GM23338 (cell line): ENCODE results near the gene SLC66A3. TPM values are rescaled to one million over a fixed set of nuclear protein-coding genes. Genes with fewer than 3 reads are reported as not detected.

Experiments
- ATAC-seq: fragments of 200-7000 bp; cut with Tn5 transposase; 3 replicates; pipeline ENCODE4 v1.9.1; 2020
- DNase-seq: peaks from one replicate; pipeline ENCODE4 v3.0.0-alpha.2; 2015; ENCODE audit warnings: low spot score
- H2AFZ ChIP-seq: fragments of 200-600 bp; sonication (generic); 2 replicates; pipeline ENCODE4 v1.8.0; 2016; ENCODE audit warnings: antibody characterized with exemption, mild to moderate bottlenecking, moderate library complexity
- H3F3A ChIP-seq: fragments of 200-600 bp; sonication (generic); replicated peaks from 2 replicates; pipeline ENCODE4 v1.8.0; 2017; ENCODE audit warnings: antibody characterized with exemption, mixed run types, low read depth
- H3K27ac ChIP-seq: fragments of 200-600 bp; sonication (generic); 2 replicates; pipeline ENCODE4 v1.6.1; 2016; ENCODE audit warnings: low read depth
- H3K27me3 ChIP-seq: fragments of 200-600 bp; sonication (generic); 2 replicates; pipeline ENCODE4 v1.8.0; 2016; ENCODE audit warnings: mild to moderate bottlenecking, mixed run types, moderate library complexity; ENCODE audit not compliant: insufficient read depth
- H3K36me3 ChIP-seq: fragments of 200-600 bp; sonication (generic); 2 replicates; pipeline ENCODE4 v1.8.0; 2016; ENCODE audit warnings: mild to moderate bottlenecking; ENCODE audit not compliant: insufficient read depth
- H3K4me1 ChIP-seq: fragments of 200-600 bp; sonication (generic); 2 replicates; pipeline ENCODE4 v1.8.0; 2016; ENCODE audit warnings: mild to moderate bottlenecking, moderate library complexity; ENCODE audit not compliant: insufficient read depth
- H3K4me2 ChIP-seq: fragments of 200-600 bp; sonication (generic); 2 replicates; pipeline ENCODE4 v1.7.1; 2017; ENCODE audit warnings: mixed run types
- H3K4me3 ChIP-seq: fragments of 200-600 bp; sonication (generic); 2 replicates; pipeline ENCODE4 v1.6.1; 2016; ENCODE audit warnings: mixed run types
- H3K79me2 ChIP-seq: fragments of 200-600 bp; sonication (generic); replicated peaks from 2 replicates; pipeline ENCODE4 v1.8.0; 2017; ENCODE audit warnings: mild to moderate bottlenecking; ENCODE audit not compliant: insufficient read depth
- H3K9me2 ChIP-seq: fragments of 200-600 bp; sonication (generic); 2 replicates; pipeline ENCODE4 v1.8.0; 2017; ENCODE audit not compliant: insufficient read depth
- H4K20me1 ChIP-seq: fragments of 200-600 bp; sonication (generic); replicated peaks from 2 replicates; pipeline ENCODE4 v1.8.0; 2017; ENCODE audit warnings: mild to moderate bottlenecking; ENCODE audit not compliant: insufficient read depth
- H3K27ac Mint-ChIP-seq: 2 replicates; pipeline ENCODE4 v1.8.0; 2020; ENCODE audit warnings: inconsistent platforms, mild to moderate bottlenecking, moderate library complexity, mixed read lengths
- H3K27me3 Mint-ChIP-seq: 3 replicates; pipeline ENCODE4 v1.8.0; 2022; ENCODE audit warnings: low read depth, mild to moderate bottlenecking, moderate library complexity, mixed read lengths, inconsistent platforms; ENCODE audit not compliant: insufficient read depth, poor library complexity
- H3K36me3 Mint-ChIP-seq: 3 replicates; pipeline ENCODE4 v1.8.0; 2021; ENCODE audit warnings: low read depth, mild to moderate bottlenecking, inconsistent platforms, moderate library complexity, mixed read lengths
- H3K4me1 Mint-ChIP-seq: 3 replicates; pipeline ENCODE4 v1.8.0; 2020; ENCODE audit warnings: mild to moderate bottlenecking, inconsistent platforms, mixed read lengths
- H3K4me3 Mint-ChIP-seq: 3 replicates; pipeline ENCODE4 v1.8.0; 2021; ENCODE audit warnings: moderate library complexity, mild to moderate bottlenecking, inconsistent platforms, mixed read lengths
- H3K9me3 Mint-ChIP-seq: 3 replicates; pipeline ENCODE4 v1.8.0; 2020; ENCODE audit warnings: moderate library complexity, mild to moderate bottlenecking, inconsistent platforms, mixed read lengths
- ETS1 ChIP-seq: IDR thresholded peaks from 2 replicates; pipeline ENCODE4 v1.6.1; 2016; ENCODE audit warnings: antibody characterized with exemption
- EZH2 ChIP-seq: fragments of 200-600 bp; sonication (generic); IDR thresholded peaks from one replicate; pipeline ENCODE4 v1.8.0; 2017; ENCODE audit warnings: antibody characterized with exemption, mild to moderate bottlenecking, low read depth; ENCODE audit not compliant: unreplicated experiment
- EZH2phosphoT487 ChIP-seq: fragments of 200-600 bp; sonication (generic); IDR thresholded peaks from one replicate; pipeline ENCODE4 v1.8.1; 2018; ENCODE audit warnings: antibody characterized with exemption; ENCODE audit not compliant: unreplicated experiment
- JUNB ChIP-seq: IDR thresholded peaks from one replicate; pipeline ENCODE4 v1.6.1; 2016; ENCODE audit warnings: antibody characterized with exemption; ENCODE audit not compliant: unreplicated experiment
- NANOG ChIP-seq: IDR thresholded peaks from 2 replicates; pipeline ENCODE4 v1.6.1; 2016; ENCODE audit warnings: antibody characterized with exemption, borderline replicate concordance
- REST ChIP-seq: IDR thresholded peaks from one replicate; pipeline ENCODE4 v1.6.1; 2018; ENCODE audit warnings: antibody characterized with exemption; ENCODE audit not compliant: unreplicated experiment
- STAT1 ChIP-seq: IDR thresholded peaks from one replicate; pipeline ENCODE4 v1.6.1; 2016; ENCODE audit warnings: antibody characterized with exemption; ENCODE audit not compliant: unreplicated experiment
- ZNF114 ChIP-seq: fragments of 250-450 bp; sonication (Bioruptor Pico); IDR thresholded peaks from 2 replicates; pipeline ENCODE4 v1.5.0; 2020; ENCODE audit warnings: mild to moderate bottlenecking, moderate library complexity
- ZNF462 ChIP-seq: fragments of 250-450 bp; sonication (Bioruptor Pico); IDR thresholded peaks from 2 replicates; pipeline ENCODE4 v1.5.0; 2020; ENCODE audit warnings: mild to moderate bottlenecking, moderate library complexity
- polyA plus RNA-seq: library from polyadenylated mRNA; unstranded; fragments of >200 nt; fragmentation: Nextera tagmentation; extraction: Ambion mirVana; gene quantifications from 2 replicates; pipeline ENCODE4 v1.2.1, GENCODE V29; 2016
- total RNA-seq: library from RNA; depleted of rRNA; stranded (reverse); fragments of >200 nt; shearing (Covaris generic); gene quantifications from 2 replicates; pipeline ENCODE4 v1.2.3, GENCODE V29; 2014

SLC66A3 gene
- total and polyA plus RNA-seq, 2 experiments from 2014 or later = 13.7 to 18.4 TPM

GRCh38 chr2:11196246-11196645 lies 41.0 kb downstream of the SLC66A3 start:
- no peak overlapping the region for H2AFZ ChIP-seq
- no peaks in the 10 kb centered on the region for H3K4me1 Mint-ChIP-seq
- H3K36me3 Mint-ChIP-seq = peaks cover 20% of the 10 kb centered on the region; the same call in 2 of the 3 replicates
- H3K4me1 ChIP-seq = no peaks in the 10 kb centered on the region
- H3K4me3 ChIP-seq = no peak overlapping the region
- ATAC-seq (no peak), DNase-seq (no peak)
- no peak for TF ChIP-seq ZNF462 (CRISPR knock-in tag)
- no peaks in the 10 kb centered on the region for H3F3A ChIP-seq
- no peak overlapping the region for H3K27ac Mint-ChIP-seq
- no peak overlapping the region for H3K4me3 Mint-ChIP-seq
- H3K4me2 ChIP-seq = no peak overlapping the region
- no peaks in the 10 kb centered on the region for H3K79me2 ChIP-seq
- peaks cover 6% of the 10 kb centered on the region; the same call in 1 of the 2 replicates for H3K36me3 ChIP-seq
- H3K27ac ChIP-seq = no peak overlapping the region
- H3K27me3 ChIP-seq = no peaks in the 10 kb centered on the region
- no peaks in the 10 kb centered on the region for H3K9me3 Mint-ChIP-seq
- no peaks in the 10 kb centered on the region for H3K27me3 Mint-ChIP-seq
- no peaks in the 10 kb centered on the region for H4K20me1 ChIP-seq
- no peaks in the 10 kb centered on the region for H3K9me2 ChIP-seq

- H3K36me3 Mint-ChIP-seq = peaks cover 25% of the 10 kb centered on the region; the same call in 2 of the 3 replicates
- Histone ChIP-seq H2AFZ (no peak overlapping the region), H3F3A (no peaks in the 10 kb centered on the region), H4K20me1 (no peaks in the 10 kb centered on the region), H3K27ac (no peak overlapping the region), H3K27me3 (no peaks in the 10 kb centered on the region), H3K36me3 (peaks cover 12% of the 10 kb centered on the region; the same call in 1 of the 2 replicates), H3K9me2 (no peaks in the 10 kb centered on the region), H3K4me2 (no peak overlapping the region), H3K4me1 (no peaks in the 10 kb centered on the region), H3K4me3 (no peak overlapping the region), H3K79me2 (no peaks in the 10 kb centered on the region)
- ATAC-seq (no peak), DNase-seq (no peak)
- no peaks in the 10 kb centered on the region for H3K9me3 Mint-ChIP-seq
- no peaks in the 10 kb centered on the region for H3K27me3 Mint-ChIP-seq
- H3K27ac Mint-ChIP-seq = no peak overlapping the region
- no peak overlapping the region for H3K4me3 Mint-ChIP-seq
- no peaks in the 10 kb centered on the region for H3K4me1 Mint-ChIP-seq
- no peak for TF ChIP-seq NANOG
- no peak for TF ChIP-seq EZH2
- TF ChIP-seq ZNF114 (CRISPR knock-in tag) = no peak
- TF ChIP-seq JUNB = no peak
- no peak for TF ChIP-seq REST
- no peak for TF ChIP-seq STAT1
- TF ChIP-seq EZH2phosphoT487 = no peak
- no peak for TF ChIP-seq ETS1
Measured at GRCh38 chr2:11200651-11201050, 45.4 kb downstream of the SLC66A3 start.
